Measurements from ENCODE around the gene TNFRSF1A. TPM values are rescaled to one million over a fixed set of nuclear protein-coding genes. Genes with fewer than 3 reads are reported as not detected.
"Not testable (repeated sequence)": the region's sequence is repeated elsewhere in the genome, so short reads cannot be mapped to it uniquely, and the experiment has no call there.

TNFRSF1A gene
- total RNA-seq, 1 donor from 2014 or later, result 90.5 TPM

DNA sequence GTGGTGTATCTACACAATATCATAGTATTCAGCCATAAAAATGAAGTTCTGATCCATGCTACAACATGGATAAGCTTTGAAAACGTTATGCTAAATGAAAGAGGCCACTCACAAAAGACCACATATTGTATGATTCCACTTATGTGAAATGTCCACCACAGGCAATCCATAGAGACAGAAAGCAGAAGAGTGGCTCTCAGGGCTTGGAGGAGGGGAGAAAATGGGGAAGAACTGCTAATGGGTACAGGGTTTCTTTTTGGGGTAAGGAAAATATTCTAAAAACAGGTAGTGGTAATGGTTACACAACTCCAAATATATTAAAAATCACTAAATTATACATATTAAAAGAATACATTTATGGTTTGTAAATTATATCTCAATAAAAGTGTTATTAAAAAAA lies 17.0 kb upstream of the TNFRSF1A start:
- no peak for DNase-seq (ENCODE audit: low spot score)

DNA sequence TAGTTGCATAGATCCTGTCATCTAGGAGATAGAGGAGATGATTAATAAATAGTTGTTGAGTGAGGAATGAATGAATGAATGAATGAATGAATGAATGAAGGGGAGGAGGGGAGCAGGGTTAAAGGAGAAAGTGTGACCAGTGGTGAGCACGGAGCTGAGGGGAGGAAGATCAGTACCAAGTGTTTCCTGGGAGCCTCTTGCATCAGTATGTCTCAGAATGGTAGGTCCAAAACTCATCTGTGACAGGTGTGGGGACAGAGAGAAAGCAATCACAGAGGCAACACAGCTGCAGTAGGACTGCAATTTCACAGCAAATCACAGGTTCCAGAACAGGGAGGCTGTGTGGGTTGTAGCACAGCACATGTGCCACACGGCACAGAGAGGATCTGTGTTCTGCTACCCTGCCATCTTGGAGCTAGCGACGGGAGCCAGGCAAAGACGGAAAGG lies 14.5 kb upstream of the TNFRSF1A start:
- DNase-seq (ENCODE audit: low spot score), result no peak

DNA sequence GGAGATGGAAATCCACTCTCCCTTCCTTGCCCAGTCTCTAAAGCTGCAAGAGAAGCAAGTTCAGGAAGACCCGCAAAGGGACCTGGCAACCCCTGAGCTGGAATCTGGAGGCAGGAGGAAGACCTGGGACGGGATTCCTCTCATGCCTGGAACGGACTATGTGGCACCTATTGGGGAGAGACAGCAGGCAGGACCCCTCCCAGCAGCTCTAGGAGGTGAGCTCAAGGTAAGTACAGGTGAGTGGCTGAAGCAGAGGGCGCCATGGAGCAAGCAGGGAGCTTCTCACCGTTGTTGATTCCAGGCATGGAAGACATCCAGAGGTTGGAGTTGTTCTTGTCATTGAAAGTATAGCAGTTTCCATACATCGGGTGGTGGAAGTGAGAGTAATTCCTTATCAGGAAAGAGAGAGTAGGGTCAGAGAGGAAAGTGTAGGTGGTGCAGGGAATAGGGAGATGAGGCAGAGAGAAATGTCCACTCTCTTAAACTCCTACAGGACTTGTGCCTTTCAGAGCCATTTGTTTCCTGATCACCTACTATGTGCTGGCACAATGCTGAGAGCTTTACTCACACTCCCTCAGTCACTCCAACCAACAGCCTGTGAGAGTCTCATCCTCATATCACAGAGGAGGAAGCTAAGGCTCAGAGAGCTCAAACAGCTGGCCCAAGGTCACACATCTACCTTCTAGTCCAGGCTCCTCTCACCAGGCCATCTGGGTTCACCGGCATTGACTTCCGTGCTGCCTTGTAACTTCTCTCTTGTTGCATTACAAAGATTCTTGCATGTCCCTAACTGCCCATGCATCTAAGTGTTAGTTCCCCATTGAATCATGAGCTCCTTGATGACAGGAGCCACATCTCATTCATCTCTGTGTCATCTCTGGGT lies 13.9 kb upstream of the TNFRSF1A start:
- no peak for DNase-seq (ENCODE audit: low spot score)

DNA sequence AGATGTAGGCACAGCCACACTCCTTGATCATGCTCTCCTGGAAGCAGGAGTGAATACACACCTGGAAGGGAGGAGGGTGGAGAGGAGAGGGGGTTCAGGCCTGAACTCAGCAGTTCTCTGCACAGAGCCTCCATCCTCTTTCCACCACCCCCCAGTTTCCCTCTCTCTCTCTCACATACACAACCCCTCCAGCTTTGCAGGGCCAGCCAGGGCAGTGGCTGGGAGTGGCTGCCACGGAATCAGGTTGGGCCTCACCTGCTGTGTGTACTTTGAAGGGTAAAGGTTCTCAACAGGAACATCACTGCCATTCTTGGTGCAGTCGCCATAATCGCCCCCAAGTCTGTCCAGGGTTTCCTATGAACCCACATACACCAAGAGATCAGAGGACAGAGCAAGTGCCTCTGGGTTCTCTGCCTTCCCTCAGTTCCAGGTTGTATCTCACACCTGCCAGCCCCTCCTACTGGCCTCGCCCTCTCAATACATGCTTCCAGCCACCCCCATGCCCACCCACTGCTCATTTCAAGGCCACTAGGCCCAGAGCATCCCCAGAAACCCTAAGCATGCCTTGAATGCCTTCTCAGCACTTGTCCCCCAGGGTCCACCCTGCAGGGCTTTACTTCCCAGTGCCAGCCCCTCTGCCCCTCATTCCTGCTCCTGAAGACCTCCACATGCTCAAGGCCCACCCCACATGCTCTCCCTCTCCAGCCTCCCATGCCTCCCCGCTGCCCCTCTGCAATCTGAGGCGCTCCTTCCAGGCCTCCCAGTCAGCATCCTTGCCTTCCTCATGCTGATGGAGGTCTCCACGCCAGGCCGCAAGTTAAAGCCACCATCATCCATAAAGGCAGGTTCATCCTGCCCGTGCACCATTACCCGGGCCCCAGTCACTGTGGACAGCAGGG lies 12.9 kb upstream of the TNFRSF1A start:
- DNase-seq (ENCODE audit: low spot score), result no peak

DNA sequence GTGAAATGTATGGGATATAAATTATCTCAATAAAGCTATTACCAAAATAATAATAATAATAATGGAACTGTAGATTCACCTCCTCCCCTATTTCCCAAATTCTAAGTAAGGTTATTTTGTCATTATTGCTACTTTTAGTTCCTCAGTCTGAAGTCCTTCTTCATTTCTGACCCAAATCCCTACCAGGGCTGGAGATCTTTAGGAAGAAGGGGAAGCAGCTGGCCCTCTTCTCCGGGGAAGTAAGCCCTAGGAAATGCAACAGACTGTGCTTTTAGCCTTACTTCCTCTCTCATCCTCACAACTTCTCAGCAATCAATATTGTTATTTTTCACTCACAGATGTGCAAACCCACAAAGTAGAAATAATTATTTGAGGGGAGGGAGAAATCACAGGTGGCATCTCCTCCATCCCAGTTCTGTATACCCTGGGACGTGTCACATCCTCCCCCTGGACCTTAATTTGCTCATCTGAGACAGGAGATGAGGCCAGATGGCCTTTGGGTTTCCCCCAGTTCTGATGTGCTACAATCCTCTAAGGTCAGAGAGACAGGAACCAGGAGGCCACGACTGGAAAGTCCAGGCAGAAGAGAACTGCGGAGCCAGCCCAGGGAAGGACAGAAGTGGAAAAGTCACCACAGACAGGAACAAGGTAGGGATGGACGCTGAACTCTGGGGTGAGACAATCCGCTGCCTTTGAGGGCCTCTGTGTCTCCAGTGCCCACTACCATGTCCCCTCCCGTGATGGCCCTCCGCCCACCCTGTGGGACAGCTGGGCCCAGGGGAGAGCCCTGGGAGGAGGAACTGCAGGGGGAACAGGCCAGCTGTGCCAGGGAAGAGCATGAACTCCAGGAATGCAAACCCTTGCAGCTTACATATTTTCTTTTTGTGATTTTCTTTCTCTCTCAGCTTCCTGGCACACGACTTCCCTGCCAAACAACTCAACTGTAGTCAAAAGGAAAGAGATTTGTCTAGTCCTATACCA lies 10.6 kb upstream of the TNFRSF1A start:
- no peak for DNase-seq (ENCODE audit: low spot score)

DNA sequence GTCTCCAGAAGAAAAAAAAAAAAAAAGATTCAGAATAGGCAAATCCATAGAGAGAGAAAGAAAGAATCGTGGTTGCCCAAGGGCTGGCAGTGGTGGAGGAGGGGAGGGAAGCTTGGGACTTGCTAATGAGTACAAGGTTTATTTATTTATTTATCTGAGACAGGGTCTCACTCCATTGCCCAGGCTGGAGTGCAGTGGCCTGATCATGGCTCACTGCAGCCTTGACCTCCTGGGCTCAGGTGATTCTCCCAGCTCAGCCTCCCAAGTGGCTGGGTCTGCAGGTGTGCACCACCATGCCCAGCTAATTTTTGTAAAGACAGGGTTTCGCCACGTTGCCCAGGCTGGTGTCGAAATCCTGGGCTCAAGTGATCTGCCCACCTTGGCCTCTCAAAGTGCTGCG lies 9.7 kb upstream of the TNFRSF1A start:
- no peak for DNase-seq (ENCODE audit: low spot score)

DNA sequence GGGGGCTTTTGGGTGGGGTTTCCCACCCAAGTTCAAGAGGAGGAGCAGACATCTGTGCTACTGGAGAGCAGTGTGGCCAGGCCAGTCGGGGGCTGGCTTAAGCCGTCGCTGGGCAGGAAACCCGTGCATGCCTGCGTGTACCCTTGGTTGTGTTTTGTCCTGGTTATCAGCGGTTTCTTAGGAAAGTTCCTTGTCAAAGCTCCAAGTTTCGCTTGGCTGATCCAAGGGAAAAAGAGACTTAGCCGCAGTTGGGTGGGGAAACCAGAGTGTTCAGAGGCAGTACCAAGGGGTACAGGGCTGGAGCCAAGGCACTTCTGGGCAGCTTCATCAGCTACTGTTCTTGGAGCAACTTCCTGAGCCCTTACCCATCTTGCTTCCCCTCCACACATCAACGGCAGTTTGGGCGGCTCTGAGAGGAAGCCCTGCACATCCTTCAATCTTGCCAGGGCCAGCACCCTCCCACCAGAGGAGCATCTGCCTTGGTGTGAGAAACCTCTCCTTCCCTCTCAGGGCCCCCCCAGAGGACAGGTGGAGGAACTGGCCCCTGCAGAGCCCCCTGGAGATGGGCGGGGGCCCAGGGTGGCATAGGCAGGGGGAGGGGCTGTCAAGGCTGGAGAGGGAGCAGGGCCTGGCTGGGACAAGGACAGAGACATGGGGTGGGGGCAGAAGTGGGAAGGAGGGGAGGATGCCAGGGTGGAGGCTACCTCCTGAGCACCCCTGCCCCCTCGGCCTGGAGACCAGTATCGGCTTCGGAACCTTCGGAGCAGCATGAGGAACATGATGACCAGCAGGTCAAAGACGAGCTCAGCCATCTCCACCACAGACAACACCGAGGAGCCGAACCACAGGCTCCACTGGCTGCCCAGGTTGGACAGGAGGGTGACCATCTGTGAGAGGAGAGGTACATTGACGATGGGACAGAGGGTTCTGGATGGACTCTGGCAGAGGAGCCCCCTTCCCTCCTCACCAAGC lies 5.8 kb upstream of the TNFRSF1A start:
- peak; percentile 94 for DNase-seq (ENCODE audit: low spot score)

DNA sequence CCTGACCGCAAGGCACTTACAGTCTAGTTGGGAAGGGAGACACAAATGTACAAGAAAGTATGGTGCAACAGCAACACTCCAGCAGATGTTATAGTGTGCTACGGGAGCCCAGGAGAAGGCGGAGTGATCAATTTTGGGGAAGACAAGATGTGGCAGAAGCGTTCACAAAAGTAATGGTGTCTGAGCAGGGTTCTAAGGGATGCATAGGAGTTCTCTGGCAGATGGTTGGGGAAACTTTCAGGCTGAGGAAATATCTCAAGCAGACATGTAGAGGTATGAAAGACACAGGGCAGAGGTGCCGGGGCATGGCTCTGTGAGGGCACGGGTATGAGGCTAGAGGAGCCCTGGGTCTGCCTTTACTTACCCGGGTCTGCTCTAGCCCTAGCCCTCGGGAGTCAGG lies 5.1 kb upstream of the TNFRSF1A start:
- no peak for DNase-seq (ENCODE audit: low spot score)

DNA sequence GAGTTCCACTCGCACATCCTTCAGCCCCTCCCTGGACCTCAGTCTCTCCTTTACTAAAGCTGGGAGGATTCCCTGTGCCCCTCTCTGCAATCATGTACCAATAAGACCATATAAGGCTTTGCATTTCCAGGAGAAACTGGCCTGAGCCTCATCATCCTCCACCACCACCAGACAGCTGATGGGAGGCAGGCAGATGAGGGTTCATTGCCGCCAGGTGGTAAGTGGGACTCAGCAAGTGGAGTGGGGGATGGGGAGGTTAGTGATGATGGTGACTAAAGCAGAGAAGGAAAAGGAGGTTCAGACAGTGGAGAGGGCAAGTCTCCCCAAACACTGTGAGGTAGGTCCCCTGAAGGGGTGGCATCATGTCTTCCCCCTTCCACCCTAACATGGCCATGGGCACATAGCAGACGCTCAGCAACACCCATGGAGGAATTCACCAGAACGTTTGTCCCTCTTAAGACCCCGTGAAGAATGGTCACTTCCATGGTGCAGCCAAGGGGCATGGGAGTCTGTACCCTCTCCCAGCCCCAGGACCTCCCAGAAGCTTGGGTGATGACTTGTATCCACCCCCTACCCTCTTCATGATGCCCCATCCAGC lies 4.5 kb upstream of the TNFRSF1A start:
- no peak for DNase-seq (ENCODE audit: low spot score)

DNA sequence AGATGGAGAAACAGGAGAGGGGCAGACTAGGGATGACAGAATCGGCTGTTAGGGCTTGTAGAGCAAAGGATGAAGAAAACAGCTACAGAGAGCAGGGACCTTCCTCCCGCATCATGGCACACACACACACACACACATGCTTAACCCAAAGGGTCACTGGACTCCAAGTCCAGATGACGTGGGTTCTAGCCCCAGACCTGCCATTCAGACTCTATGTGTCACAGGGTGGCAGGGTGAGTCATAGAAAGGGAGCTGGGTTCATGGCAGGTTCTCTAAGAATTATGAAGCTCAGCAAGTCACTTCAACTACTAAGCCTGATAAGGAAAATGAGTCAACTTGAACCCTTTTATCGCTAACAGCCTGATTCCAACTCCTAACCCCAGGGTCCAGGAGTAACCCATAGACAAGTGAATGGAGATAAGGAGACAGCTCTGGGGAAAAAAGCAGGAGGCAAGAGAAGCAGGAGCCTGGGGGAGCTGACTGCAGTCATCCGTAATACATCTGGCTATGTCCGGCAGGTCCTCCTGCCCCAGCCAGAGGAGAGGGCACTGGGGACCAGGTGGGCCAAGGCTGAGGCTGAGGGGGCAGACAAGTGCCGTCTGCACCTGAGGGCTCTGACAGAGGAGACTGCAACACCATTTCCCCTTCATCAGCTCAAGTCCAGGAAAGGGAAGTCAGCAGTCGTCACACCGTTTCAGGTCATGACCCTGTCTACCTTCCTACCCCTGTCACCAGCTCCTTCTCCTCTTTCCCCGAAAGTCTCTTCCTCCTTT lies 3.6 kb upstream of the TNFRSF1A start:
- peak; percentile 86 for DNase-seq (ENCODE audit: low spot score)

DNA sequence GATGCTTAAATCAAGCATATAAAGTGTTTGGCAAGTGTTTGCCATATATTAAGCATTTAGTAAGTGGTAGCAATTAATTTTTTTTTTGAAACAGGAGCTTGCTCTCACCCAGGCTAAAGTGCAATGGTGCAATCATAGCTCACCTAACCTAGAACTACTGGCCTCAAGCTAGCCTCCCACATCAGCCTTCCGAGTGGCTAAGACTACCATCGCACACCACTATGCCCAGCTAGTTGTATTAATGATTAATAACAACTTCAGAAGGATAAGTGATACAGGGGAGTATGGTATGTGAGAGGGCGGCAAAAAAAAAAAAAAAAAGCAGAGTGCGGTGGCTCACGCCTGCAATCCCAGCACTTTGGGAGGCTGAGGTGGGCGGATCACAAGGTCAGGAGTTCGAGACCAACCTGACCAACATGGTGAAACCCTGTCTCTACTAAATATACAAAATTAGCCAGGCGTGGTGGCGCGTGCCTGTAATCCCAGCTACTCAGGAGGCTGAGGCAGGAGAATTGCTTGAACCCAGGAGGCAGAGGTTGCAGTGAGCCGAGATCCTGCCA lies 2.3 kb upstream of the TNFRSF1A start:
- not testable (repeated sequence) for DNase-seq (ENCODE audit: low spot score)

DNA sequence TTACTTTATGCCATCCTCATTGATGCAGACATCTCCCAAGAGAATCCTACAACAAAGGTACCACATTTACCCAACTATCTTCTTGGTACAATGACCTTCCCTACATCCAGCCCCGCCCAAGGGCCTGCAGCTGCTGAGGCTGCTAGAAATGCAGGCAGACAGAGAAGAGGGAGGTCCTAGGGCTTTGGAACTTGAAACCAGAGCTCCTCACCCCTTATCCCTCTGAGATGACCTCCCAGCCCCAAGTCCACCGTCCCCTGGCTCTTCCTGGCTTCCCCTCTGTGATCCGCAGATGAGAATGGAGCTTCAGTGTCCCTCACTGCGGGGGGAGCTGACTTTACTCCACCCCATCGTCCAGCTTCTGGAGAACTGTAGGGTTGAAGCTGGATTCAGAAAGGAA lies 1.6 kb upstream of the TNFRSF1A start:
- DNase-seq (ENCODE audit: low spot score), result peak; percentile 69

DNA sequence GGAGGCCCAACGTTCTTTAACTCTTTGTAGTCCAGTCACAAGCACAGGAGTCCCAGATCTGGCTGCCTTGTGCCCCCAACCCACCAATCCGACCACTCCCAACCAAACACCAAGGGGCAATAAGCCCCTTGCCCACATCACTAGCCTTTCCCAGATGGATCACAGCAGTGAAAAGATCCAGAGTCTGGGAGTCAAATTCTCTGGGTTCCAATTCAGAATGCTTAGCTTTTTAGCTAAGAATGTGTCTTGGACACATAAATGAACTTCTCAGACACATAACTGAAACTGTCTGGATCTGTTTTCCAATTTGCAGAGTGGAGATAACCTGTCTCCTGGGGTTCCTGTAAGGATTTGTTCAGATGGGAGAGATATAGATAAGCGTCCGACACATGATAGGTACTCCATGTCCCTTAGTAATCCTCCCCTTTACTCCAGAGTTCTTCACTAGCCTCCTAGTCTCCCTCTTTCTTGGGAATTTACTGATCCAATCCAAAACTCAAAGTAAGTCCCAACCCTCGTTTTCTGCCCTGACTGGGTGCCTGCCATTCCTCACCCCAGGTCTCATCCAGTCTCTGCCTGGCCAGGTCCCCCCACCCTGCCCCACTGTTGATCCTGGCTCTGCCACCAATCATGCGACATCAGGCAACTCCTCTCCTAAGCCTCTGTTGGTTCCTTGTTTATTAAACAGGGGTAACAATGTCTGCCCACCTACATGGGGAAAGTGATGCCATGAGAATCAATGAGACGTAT lies 439 bp upstream of the TNFRSF1A start:
- DNase-seq (ENCODE audit: low spot score), result no peak

DNA sequence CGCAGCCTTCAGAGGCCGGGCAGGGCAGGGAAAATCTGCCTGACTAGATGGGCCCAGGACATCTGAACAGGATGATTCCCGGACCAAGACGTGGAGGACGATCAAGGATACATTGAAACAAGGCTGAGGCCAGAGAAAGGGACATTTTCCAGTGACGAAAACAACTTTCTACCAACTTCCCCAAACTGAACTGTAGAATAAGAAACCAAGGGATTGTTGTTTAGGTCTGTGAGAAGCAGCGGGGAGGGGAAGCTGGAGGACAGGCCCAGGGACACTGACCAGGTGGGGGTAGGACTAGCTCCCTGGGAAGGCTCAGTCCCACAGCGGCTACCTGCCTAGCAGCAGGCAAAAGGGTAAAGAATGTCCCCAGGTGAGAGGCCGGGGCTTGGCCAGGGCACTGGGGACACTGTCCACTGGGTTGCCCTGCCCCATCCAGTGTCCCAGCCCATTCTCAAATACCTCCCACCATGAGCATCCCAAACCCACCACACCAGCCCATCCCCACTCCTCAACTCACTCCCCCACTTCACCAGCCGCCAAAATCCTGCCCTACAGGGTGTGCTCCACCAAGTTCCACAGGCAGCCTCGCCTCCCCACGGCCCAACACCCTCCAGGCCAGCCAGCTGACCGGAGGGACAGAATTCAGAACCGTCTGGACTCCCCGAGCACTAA lies 995 bp downstream of the TNFRSF1A start:
- no peak for DNase-seq (ENCODE audit: low spot score)

DNA sequence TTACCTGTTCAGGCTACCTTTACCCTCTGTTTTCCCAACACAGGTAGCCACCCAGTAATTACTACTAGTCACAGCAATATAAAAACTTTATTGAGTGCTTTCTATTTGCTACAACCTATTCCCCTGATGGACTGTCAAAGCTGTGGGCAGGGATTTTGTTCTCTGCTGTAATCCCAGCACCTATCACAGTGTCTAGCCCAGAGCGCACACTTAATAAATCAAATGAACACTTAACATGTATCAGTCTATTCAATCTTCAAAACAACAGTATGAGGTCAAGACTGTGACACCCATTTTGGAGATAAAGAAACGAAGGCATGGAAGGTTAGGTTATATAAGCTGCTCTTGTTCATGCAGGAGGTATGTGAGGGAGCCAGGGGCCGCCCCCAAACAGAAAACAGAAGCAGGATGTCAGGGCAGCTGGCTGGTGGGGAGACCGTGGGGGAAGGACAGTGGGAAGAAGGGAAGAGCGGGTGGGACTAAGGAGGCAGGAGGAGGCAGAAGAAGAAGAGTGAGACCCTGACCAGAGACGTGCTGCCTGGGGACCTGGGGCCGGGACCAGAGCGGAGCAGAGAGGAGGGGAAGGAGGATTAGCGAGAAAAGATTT lies 1.7 kb downstream of the TNFRSF1A start:
- peak; percentile 80 for DNase-seq (ENCODE audit: low spot score)

DNA sequence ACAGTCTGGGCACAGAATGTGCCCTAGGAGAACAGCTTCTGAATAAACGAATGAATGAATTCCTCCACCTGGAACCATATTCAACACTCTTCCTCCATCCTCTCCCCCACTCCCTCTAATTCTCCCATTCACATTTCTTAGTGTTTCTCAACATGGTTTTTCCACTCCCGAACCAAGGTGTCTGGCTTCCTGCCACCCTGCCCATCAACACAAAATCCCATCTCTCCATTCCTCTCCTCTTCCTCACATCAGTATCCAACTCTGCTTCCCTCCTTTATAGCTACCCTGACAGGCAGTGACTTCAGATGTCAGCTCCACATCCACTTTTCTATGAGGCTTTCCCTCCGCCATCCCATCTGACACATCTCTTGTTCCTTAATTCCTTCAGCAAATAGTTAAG lies 2.9 kb downstream of the TNFRSF1A start:
- no peak for DNase-seq (ENCODE audit: low spot score)

DNA sequence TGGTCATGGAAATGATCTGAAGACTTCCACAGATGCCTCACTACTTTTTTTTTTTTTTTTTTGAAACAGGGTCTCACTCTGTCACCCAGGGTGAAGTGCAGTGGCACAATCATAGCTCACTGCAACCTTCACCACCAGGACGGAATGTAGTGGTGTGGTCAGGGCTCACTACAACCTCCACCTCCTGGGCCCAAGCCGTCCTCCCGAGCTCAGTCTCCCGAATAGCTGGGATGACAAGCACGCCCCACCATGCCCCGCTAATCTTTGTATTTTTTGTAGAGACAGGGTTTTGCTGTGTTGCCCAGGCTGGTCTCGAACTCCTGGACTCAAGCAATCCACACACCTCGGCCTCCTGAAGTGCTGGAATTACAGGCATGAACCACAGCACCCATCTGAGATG lies 3.3 kb downstream of the TNFRSF1A start:
- DNase-seq (ENCODE audit: low spot score), result not testable (repeated sequence)
